Esophagus squamous epithelium (tissue), 5 donors: ENCODE measurements around the gene IMMT. TPM values are rescaled to one million over a fixed set of nuclear protein-coding genes. Genes with fewer than 3 reads are reported as not detected.

Experiments used
- DNase-seq: peaks from one replicate; lab custom pipeline; 2025; lab: John Stamatoyannopoulos, UW
- H3K27ac ChIP-seq, 4 donors: fragments of 200-600 bp; sonication (generic); one replicate each; pipeline ENCODE4 v1.5.1; 2016 to 2019; ENCODE audit warnings: mild to moderate bottlenecking in 1 of 4
- H3K27me3 ChIP-seq, 4 donors: fragments of 200-600 bp; sonication (generic); 1 replicate in 3 of 4; 2 replicates in 1 of 4; pipeline versions ENCODE4 v1.5.1 to v1.6.0; 2017 to 2021; ENCODE audit warnings: antibody characterized with exemption in 1 of 4
- H3K36me3 ChIP-seq, 3 donors: fragments of 200-600 bp; sonication (generic); one replicate each; pipeline ENCODE4 v1.5.1; 2016 to 2019
- H3K4me1 ChIP-seq, 3 donors: fragments of 200-600 bp; sonication (generic); one replicate each; pipeline ENCODE4 v1.5.1; 2017 to 2019
- H3K4me3 ChIP-seq, 4 donors: fragments of 200-600 bp; sonication (generic); 1 replicate in 3 of 4; 2 replicates in 1 of 4; pipeline ENCODE4 v1.5.1; 2016 to 2019; ENCODE audit warnings: mild to moderate bottlenecking in 2 of 4, moderate library complexity in 1 of 4
- H3K9me3 ChIP-seq, 3 donors: fragments of 200-600 bp; sonication (generic); one replicate each; pipeline ENCODE4 v1.5.1; 2016 to 2019
- CTCF ChIP-seq, 6 experiments: fragments of 450-650 bp in 4 of 6; fragments of 200-600 bp in 2 of 6; sonication (generic) in 2 of 6; IDR thresholded peaks; one replicate each; pipeline ENCODE4 v1.5.1; 2016 to 2019; ENCODE audit warnings: antibody characterized with exemption in 6 of 6, mild to moderate bottlenecking in 4 of 6, moderate library complexity in 4 of 6
- POLR2A ChIP-seq, 4 donors: fragments of 450-650 bp; IDR thresholded peaks; one replicate each; pipeline ENCODE4 v1.6.1; 2017; ENCODE audit warnings: antibody characterized with exemption in 4 of 4, mild to moderate bottlenecking in 4 of 4, moderate library complexity in 3 of 4
- WGBS, 2 donors: methylation state at CpG; one replicate each; pipeline ENCODE4 v1.1.5; 2018; 5-methylcytosine and 5-hydroxymethylcytosine counted together
- intact Hi-C: fragments of 100-400 bp; cut with DNase I; formaldehyde crosslinking; loops from one replicate; pipeline ENCODE4 v1.15.0; 2022
- total RNA-seq, 4 donors: library from RNA; depleted of rRNA; stranded (reverse); fragments of >200 nt; gene quantifications; one replicate each; pipeline ENCODE4 v1.1.0, GENCODE V29; 2016
- donor health status: DM: yes; HTN: yes; CAD: no.

IMMT gene
- total RNA-seq, 4 donors from 2014 or later = 40.1 to 55.1 (median 49.0) TPM

- Histone ChIP-seq H3K27ac (peak overlapping the region; percentile 95 to 99 (median 98)), H3K27me3 (no peaks in the 10 kb centered on the region), H3K9me3 (no peaks in the 10 kb centered on the region), H3K36me3 (peaks cover 0 to 10% (median 0%) of the 10 kb centered on the region in 3 donors), H3K4me3 (peak overlapping the region; percentile 76 to 92 (median 86)), H3K4me1 (peaks cover 14 to 64% (median 17%) of the 10 kb centered on the region in 3 donors)
- intact Hi-C loops = no loop called here
- no peak for TF ChIP-seq POLR2A (IDR thresholded peaks at IDR 0.05)
- no peak for TF ChIP-seq CTCF (IDR thresholded peaks at IDR 0.05)
- DNase-seq = no peak
- WGBS, 2 donors = 0% methylated on average over 2 to 15 of the region's 17 CpGs
Measured at GRCh38 chr2:86194751-86195054, 559 bp downstream of the IMMT start.

- 60 to 65% methylated on average over 7 of the region's 7 CpGs for WGBS, 2 donors
Measured at GRCh38 chr2:86193901-86194567, 1.2 kb downstream of the IMMT start.

GRCh38 chr2:86189782-86190416 lies 5.4 kb downstream of the IMMT start:
- H3K36me3 ChIP-seq = peaks cover 0 to 23% (median 0%) of the 10 kb centered on the region in 3 donors
- no peaks in the 10 kb centered on the region for H3K9me3 ChIP-seq
- H3K27me3 ChIP-seq = no peaks in the 10 kb centered on the region
- DNase-seq = no peak
- intact Hi-C loops = no loop called here
- no peak overlapping the region for H3K27ac ChIP-seq
- H3K4me3 ChIP-seq = no peak overlapping the region
- 81 to 83% methylated on average over 7 of the region's 7 CpGs for WGBS, 2 donors
- peaks cover 6 to 82% (median 22%) of the 10 kb centered on the region in 3 donors for H3K4me1 ChIP-seq
- TF ChIP-seq POLR2A (IDR thresholded peaks at IDR 0.05) = no peak
- TF ChIP-seq CTCF (IDR thresholded peaks at IDR 0.05) = no peak

More at GRCh38 chr2:86193901-86194567, 1.2 kb downstream of the IMMT start:
- peak overlapping the region; percentile 76 to 92 (median 86) for H3K4me3 ChIP-seq
- H3K27me3 ChIP-seq = no peaks in the 10 kb centered on the region
- no peaks in the 10 kb centered on the region for H3K9me3 ChIP-seq
- peaks cover 14 to 70% (median 17%) of the 10 kb centered on the region in 3 donors for H3K4me1 ChIP-seq
- DNase-seq = no peak
- intact Hi-C loops = no loop called here
- peak in 1 of 6 experiments; percentile 13 for TF ChIP-seq CTCF (IDR thresholded peaks at IDR 0.05)
- no peak for TF ChIP-seq POLR2A (IDR thresholded peaks at IDR 0.05)
- H3K36me3 ChIP-seq = peaks cover 0 to 10% (median 0%) of the 10 kb centered on the region in 3 donors
- H3K27ac ChIP-seq = peak overlapping the region; percentile 95 to 99 (median 98)

GRCh38 chr2:86186431-86186830 lies 8.8 kb downstream of the IMMT start:
- Histone ChIP-seq H3K27me3 (no peaks in the 10 kb centered on the region), H3K27ac (peak overlapping the region in 2 of 4 donors; percentile 26 to 36), H3K4me3 (no peak overlapping the region), H3K4me1 (peaks cover 0 to 59% (median 13%) of the 10 kb centered on the region in 3 donors), H3K36me3 (peaks cover 0 to 23% (median 0%) of the 10 kb centered on the region in 3 donors), H3K9me3 (no peaks in the 10 kb centered on the region)
- intact Hi-C loops = no loop called here
- no peak for TF ChIP-seq CTCF (IDR thresholded peaks at IDR 0.05)
- TF ChIP-seq POLR2A (IDR thresholded peaks at IDR 0.05) = no peak
- no peak for DNase-seq
